COLO668 (cell line): Measurements from ENCODE around the gene ETF1.
"Not testable (repeated sequence)": the region's sequence is repeated elsewhere in the genome, so short reads cannot be mapped to it uniquely, and the experiment has no call there.

Source experiments
- DNase-seq: peaks from one replicate; lab custom pipeline; 2025; ENCODE audit not compliant: unreplicated experiment; lab: John Stamatoyannopoulos, UW

The ETF1 gene

GRCh38 chr5:138491284-138491648 lies 51.8 kb downstream of the ETF1 start:
- DNase-seq, result no peak

- DNase-seq, result no peak
These were observed 52.3 kb downstream of the ETF1 start for GRCh38 chr5:138490648-138491283.

- DNase-seq, result no peak
These were observed 53.4 kb downstream of the ETF1 start for GRCh38 chr5:138489683-138490061.

GRCh38 chr5:138488481-138488945 lies 54.5 kb downstream of the ETF1 start:
- DNase-seq, result no peak

- no peak for DNase-seq
These were observed 60.4 kb downstream of the ETF1 start for GRCh38 chr5:138482638-138483037.

- DNase-seq, result no peak
These were observed 66.1 kb downstream of the ETF1 start for GRCh38 chr5:138476918-138477317.

GRCh38 chr5:138473151-138473550 lies 69.9 kb downstream of the ETF1 start:
- not testable (repeated sequence) for DNase-seq

- DNase-seq, result no peak
These were observed 70.7 kb downstream of the ETF1 start for GRCh38 chr5:138472353-138472752.

GRCh38 chr5:138471052-138471361 lies 72.0 kb downstream of the ETF1 start:
- DNase-seq, result no peak

- no peak for DNase-seq
These were observed 72.5 kb downstream of the ETF1 start for GRCh38 chr5:138470322-138471051.

GRCh38 chr5:138469540-138470321 lies 73.3 kb downstream of the ETF1 start:
- DNase-seq, result no peak

- DNase-seq, result no peak
These were observed 74.0 kb downstream of the ETF1 start for GRCh38 chr5:138468966-138469539.

- DNase-seq, result no peak
These were observed 74.7 kb downstream of the ETF1 start for GRCh38 chr5:138468133-138468965.

GRCh38 chr5:138467711-138468132 lies 75.3 kb downstream of the ETF1 start:
- no peak for DNase-seq

- DNase-seq, result no peak
These were observed 75.9 kb downstream of the ETF1 start for GRCh38 chr5:138466900-138467710.

GRCh38 chr5:138466125-138466899 lies 76.7 kb downstream of the ETF1 start:
- peak; percentile 41 for DNase-seq

- peak; percentile 84 for DNase-seq
These were observed 77.5 kb downstream of the ETF1 start, which contains the start of gene EGR1 for GRCh38 chr5:138465261-138466124. Gene EGR1, plus strand, starts transcription at chr5:138465479. Its CDS starts 283 bp downstream, at chr5:138465762.
